DMS114 treated with DMSO at 0.1 percent for 48 hours (cell line): ENCODE measurements around the gene SRGAP2C.
"Not testable (repeated sequence)": the region's sequence is repeated elsewhere in the genome, so short reads cannot be mapped to it uniquely, and the experiment has no call there.

Source experiments
- DNase-seq: peaks from one replicate; lab custom pipeline; 2025; ENCODE audit not compliant: unreplicated experiment; lab: John Stamatoyannopoulos, UW

Gene SRGAP2C

DNA sequence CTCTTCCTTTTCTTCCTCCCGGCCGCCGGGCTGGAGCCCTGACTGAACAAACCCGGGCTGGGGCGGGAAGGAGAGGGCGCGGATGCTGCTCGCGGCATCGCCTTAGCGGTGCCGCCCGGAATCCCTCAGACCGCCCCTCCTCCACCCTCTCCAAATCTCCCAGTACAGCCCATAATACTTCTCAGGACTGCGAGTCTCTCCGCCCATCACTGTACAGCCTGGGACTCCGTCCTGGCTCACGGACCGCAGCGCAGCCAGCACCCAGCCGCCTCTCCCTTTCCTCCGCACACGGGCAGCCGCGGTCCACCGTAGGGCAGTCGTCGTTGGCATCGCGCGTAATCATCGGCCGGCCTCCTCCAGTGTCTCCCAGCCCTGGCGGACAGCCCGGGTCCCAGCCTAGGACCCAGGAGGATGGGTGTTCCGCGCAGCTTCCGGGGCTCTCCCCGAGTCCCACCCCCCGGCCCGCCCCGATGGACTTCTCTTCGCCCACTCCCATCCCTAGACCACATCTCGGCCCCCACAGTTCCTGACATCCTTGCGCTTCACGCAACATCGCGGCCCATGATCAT is 449 bp downstream of the SRGAP2C start:
- not testable (repeated sequence) for DNase-seq

DNA sequence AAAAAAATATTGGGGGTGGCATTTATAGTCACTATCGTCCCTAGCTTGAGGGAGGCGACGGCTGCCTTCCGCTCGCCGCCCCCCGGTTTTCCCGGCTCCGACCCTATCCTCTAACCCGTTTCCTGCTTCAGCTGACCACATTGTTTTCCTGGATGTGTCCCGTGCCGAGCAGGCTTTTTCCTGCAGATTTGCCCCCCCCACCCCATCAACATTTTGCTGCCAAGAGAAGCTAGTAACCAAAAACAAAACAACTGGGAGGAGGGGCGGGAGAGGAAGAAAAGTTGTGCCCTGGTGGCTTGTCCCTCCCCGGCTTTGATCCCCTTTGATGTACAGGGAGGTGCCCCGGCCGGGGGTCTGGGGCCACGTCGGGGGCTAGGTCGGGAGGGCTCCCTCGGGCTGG is 1.4 kb downstream of the SRGAP2C start:
- DNase-seq: not testable (repeated sequence)

DNA sequence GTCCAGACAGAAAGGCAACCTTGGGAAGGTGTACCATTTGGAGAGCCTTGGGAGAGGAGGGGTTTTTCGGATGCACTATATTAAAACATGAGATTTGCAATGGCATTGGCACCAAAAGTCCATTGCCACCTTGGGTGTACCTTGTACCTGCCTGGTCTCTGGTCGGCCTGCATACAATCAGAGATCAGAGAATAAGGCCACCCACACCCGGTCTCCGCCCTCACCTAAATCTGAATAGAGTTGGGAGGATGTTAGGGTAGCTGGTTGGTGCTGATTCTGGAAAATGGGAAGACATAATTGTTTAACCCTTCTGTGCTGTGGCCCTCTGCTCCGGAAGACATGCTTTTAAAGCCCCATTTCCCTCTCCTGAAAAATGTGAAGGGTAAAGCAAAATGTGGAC is 3.1 kb downstream of the SRGAP2C start:
- DNase-seq: not testable (repeated sequence)

DNA sequence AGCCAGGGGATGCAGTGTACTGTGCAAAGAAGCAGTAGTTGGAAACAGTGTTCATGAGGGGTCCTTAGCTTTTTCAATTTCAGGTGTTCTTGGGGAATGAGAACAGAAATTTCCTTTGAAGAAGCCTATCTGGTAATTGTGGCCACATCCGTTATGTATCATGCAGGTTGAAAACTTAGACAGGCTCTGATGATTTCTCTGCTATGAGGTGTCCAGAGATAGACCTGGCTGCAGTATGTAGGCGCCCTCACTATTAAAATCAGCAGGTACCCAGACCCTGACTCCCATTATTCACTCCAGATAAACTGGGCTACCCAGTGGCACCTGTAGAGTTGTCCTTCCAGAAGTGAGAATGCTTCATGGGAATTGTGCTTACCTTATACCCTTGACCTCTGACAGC is 7.7 kb downstream of the SRGAP2C start:
- DNase-seq: not testable (repeated sequence)

DNA sequence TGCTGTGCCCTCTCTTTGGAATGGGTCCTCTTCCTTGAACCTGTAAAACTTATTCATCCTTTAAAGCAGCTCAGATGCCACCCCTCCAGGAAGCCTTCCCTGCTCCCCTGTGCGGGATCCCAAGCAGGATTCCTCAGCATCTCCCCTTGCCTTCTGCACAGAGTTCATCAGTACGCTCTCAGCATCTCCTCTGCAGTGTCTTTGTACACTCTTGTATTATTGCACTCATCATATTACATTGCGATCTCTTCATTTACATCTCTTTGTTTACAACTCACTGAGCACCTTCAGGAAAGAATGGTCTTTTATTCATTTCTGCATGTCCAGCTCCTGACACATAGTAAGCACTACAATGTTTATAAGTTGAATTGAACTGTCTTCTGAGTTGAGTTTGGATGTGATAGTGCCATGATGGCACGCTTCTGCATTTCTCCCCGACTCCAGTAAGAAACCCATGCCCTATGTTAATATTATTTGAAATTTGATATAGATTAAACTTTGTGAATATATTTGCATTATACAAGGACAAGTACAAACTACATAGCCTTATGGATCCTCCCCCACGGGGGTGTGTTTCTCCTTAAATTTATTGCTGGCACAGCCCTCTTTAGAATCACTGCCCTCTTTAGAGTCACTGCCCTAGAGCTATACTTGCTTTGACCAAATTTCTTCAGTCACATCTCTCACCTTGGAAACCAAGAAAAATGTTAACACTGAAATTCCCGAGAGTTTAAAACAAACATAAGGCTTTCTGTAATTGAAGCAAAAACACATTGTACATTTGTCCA is 12.5 kb downstream of the SRGAP2C start:
- not testable (repeated sequence) for DNase-seq

DNA sequence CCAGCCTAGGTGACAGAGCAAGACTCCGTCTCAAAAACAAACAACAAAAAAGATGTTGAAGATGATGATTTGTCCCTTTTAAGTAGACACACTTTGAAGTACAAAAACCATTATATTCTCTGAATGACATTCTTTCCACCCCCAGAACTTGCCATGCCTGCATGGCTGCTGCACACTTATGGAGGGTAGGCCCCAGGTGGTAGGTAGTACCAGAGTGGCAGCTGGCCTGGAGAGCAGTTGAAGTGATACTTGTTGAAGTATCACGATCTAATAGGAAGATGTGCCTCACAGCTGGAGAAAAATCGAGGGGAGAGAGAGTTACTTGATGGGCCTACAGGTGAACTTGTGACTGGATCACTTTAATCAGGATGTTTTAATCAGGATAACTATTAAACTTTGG is 15.0 kb downstream of the SRGAP2C start:
- DNase-seq: not testable (repeated sequence)

DNA sequence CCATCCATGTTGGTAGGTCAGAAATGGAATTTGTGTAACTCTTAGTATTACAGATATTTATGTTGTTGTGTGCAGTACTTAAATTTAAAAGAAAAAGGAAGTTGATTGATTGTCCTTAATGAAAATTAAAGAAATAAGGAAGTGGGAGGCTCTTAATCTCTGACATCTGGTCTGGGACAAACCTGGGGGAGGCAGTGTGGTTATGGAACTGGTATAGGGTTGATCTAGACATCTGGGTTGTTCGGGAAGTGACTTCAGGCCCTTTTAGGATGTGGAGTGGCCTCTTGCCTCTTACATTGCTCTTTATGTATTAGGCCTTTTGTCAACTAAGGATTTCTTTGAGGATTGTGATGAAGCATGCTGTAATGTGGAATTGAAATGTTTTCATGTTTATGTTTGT is 15.5 kb downstream of the SRGAP2C start:
- not testable (repeated sequence) for DNase-seq

DNA sequence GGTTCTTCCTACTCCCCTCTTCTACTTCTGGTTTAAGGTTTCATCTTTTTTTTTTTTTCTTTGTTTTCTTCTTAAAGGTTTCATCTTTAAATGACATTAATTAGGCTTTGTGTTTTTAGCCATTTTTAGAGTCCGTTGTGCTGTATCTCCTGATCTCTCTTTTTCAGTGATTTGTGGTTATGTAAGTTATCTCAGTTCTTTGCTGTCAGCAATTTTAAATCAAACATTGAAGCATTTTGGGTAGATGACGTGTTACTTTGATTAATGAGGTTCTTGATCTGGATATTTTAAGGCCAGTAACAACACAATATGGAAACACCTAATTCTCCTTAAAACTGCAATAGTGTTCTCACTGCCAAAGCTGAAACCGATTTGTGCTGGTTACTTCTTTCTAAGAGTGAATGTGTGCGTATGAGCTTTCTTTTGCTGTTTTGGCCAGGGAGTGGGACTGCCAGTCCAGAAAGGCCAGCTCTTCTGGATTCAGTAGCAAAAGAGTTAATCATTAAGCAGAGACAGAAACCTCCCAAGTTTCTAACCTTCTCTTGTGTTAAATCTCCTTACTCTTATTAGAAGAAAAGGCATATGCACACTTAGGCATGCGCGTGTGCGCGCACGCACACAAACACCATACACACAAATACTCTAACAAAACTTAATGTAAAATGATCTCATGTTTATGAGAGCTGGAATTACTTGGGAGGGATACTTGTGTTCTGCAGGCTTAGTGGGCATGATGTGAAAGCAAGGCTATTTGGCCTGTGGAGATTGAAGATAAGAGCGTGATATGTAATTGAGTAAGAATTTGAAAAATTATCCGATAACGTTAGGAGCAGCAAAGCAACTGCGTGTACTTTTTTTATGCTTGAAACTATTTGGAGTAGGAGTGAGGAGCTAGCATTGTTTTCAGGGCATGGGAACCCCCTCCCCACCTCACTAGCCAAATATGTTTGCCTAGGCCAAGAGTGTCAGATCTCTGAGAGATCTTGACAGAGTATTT is 16.5 kb downstream of the SRGAP2C start:
- DNase-seq: not testable (repeated sequence)

DNA sequence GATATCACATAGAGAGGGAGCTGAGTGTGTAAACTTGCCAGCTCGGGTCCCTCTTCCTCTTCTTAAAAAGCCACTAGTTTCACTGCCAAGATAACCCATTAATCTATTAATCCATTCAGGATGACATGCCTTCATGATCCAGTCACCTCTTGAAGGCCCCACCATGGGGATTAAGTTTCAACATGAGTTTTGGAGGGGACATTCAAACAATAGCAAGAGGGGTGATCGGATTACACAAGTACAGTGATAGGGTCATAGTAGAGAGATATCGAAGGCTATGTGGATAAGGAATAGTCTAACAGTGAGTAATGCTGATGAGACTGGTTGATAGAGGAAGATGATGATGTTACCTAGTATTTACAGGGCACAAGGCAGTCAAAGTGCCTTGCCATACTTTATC is 18.2 kb downstream of the SRGAP2C start:
- not testable (repeated sequence) for DNase-seq

DNA sequence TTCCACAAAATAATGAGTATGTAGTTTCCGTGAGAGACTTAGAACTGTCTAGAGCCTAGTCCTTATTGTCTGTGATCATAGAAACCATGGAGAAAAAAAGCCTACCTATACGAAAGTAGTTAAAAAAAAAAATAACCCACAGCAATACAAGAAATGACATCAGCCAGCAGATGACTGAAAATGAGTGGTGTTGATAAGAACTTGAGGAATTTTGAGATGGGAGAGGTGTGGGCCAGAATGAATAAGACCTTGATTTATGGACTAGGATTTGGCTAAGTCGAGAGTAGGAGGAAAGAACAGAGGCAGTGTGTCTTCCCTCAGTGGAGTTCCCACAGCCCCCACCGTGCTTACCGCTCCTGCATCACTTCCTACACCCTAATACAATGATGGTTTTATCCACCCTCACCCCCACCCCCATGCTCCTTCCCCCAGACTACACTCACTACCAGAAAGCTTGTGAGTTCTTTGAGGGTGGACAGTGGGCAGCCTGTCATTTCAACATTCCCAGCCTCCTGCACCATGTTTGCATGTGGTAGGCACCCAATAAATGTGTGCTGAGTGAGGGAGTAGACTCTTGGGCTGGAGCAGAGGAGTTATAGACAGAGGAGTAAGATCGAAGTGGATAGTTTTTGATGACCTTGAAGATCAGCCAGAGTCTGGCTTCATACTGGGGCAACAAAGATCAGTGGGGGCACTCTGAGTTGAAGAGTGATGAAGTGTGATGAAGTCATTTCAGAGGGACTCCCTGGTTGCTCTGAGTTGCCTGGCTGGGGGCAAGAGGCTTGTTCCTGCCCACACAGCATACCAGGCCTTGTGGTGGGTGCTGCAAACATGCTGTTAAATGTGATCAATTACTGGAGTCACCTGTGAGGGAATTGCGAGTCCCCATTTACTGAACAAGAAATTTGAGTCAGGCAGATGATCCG is 21.3 kb downstream of the SRGAP2C start:
- not testable (repeated sequence) for DNase-seq

DNA sequence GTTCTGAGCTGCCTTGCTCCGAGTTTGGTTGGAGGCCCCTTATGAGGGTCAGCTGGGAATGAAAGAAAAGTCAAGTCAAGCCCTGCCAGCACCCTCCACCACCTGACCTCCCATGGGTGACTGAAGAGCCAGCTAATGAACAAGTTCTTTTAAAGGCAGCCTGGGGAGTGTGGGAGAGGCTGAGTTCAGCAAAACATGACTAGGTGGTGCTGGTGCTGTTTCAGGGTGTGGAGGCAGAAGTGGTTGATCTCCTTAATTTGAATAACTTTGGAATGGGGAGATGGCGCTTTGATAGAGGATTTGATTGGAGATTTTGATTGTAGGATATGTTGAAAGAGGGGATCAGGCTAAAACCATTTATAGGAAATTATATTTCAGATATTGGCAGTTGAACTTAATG is 22.6 kb downstream of the SRGAP2C start:
- DNase-seq: not testable (repeated sequence)

DNA sequence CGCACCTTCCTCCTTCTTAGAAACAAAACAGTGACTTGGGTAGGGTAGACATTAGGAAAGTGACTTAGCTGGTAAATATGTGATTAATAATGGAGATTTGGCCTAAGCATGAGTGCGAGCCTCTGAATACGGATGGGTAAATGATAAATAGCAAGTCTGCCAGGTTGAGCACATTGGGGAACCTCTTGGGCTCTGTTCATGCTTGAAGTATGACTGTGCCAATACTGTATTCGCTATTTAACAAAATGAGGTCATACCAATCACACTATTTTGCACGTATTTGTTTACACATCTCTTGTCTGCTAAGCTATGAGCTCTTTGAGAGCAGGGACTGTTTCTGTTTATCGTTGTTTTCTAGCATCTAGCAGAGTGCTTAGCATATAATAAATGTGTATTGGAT is 23.6 kb downstream of the SRGAP2C start:
- not testable (repeated sequence) for DNase-seq

DNA sequence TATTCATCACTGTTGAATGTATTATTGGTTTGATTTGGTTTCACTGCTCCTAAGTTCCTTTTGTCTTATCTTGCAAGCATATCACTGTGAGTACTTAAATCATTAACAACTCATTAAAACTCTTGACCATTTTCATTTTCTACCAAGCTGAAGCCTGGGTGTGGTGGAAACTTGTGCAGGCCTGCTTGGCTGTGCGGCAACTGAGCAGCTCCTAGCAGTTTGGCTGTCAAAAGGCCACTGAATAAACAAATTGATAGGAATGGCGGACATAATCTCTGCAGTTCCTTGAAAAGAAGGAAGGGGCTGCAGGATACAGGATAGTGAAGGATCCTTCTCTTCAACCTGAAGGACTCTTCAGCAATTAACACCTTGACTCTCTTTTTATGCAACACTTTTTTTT is 26.0 kb downstream of the SRGAP2C start:
- not testable (repeated sequence) for DNase-seq

DNA sequence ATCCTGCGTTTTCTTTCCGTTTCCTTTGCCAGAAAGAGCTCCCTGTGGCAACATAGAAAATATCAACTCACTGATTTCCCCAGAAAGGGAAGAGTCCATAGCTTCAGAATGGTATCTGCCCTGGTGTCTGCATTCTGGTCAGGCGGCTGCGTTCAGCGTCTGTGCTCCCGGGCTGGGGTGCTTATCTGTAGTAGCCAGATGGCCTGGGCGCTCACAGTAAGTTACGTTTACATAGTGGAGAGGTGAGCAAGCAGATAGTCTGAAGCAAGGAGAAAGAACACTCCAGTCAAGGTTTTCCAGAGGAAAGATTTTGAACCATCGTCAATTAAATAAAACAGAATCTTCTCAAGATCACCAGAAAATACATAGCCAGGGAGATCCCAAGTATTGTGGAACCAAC is 28.7 kb downstream of the SRGAP2C start:
- DNase-seq: not testable (repeated sequence)

DNA sequence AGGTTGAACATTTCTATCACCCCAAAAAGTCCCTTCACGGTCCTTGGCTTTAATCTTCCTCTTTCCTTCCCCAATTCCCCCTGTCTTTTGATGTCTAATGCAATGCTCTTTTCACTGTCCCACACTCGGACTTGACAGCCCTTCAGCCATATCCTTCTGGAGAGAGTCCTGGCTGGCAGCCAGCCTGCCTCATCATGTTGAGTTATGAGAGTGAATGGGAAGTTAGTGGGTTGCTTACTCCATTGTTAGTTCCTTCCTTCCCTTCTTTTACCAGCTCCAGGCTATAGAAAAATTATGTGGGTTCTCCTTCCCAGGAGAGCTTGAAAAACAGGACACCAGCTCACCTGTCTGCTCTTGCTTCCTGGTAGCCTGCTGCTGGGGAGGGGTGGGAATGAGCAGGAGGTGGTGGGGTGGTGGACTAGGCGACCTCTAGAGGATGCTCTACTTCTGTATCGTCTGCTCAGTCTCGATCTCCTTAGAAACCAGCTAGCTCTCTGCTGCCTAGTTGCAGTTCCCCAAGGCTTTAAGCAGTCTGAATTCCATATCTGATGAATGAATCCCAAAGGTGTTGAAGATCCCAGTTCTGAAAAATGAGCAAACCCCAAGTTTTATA is 29.9 kb downstream of the SRGAP2C start:
- DNase-seq: not testable (repeated sequence)

DNA sequence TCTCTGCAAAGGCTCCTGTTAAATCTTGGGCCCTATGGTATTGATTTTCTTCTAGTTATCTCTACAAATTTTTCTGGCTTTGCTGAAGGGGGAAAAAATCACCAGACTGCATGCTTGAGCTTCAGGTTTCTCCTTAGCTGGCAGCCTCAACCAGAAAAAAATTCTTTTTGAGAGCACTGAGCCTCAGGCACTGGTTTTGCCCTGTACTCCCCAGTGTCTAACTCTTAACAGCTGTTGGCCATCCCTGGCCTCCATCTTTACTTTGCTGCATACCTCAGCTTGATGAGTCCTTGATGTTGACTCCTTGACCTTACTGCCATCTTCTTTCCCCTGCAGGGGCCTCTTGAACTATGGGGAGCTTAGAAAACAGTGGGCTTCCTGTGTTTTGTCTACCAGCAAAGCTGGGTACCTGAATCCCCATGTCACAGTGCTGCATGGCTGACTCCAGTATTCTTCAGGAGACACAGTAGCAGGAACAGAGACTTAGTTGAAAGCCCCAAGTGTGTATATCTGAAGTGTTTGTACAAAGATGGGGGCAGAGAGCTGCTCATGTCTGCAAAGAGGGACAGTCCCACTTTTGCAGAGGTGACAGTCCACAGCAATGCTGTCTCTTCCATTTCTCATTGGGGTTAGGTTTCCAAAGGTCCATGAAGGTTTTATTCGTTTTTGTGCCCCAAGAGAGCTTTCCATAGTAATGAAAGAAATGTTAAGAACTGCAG is 31.1 kb downstream of the SRGAP2C start:
- DNase-seq: not testable (repeated sequence)

DNA sequence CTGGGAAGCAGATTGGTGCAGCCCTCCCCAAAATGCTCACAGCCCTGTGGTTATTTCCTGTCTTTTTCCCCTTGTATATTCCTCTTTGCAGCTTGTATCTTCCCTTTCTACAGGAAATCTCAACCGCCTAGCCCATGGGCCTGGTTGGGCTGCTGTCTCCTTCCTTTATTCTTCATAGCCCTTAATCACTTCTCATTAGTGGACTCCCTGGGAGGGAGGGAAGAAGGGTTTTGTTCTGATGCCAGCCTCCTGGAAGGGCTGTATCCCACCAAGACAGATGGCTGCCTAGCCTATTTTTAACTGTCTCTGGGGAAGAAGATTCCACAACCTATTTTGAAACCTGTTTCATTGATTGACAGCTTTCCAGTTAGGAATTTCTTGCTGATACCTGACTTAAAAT is 31.9 kb downstream of the SRGAP2C start:
- not testable (repeated sequence) for DNase-seq

DNA sequence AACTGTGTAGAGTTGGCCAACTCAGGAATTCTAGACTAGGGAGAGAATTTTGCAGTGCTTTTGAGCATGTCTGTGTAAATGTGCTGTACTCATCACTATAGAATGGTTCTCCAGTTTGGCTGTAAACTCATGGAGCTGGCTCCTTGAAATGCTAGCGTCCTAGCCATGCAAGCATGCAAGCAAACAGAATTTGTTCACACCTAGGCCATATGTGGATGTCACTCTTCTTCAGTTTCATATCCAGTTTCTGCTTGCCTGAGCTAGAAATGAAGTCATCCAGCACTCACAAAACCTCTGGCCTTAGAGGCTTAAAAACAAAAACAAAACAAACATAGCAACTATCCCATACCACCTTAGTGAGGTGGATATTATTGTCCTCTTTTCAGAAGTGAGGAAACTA is 37.0 kb downstream of the SRGAP2C start:
- DNase-seq: not testable (repeated sequence)

DNA sequence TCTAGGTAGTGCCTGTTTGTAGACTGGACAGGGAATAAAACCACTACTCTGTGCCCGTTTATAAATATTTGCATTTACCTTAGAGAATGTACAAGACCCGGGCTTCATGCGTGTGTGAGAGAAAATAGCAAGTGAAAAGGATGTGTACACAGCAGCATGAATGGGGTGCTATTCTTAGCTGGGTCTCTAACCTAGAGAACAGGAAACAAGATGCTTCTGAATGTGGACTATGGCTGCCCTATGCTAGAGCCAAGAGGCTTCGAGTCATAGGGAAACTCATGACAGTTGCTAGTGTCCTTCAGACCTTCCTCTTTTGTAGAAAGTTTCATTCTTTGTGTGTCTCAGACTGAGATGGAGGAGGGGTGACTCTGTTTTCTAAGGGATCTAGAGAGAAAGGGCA is 39.9 kb downstream of the SRGAP2C start:
- not testable (repeated sequence) for DNase-seq
